GM12878 (cell line): ENCODE measurements around the gene PBOV1. TPM values are rescaled to one million over a fixed set of nuclear protein-coding genes. Genes with fewer than 3 reads are reported as not detected.

Source experiments
- ATAC-seq: fragments of 200-7000 bp; cut with Tn5 transposase; 3 replicates; pipeline ENCODE4 v1.9.1; 2020; ENCODE audit warnings: mild to moderate bottlenecking, moderate library complexity
- BruUV-seq: library from RNA; stranded (reverse); fragments of 400-500 nt; replicated peaks from 2 replicates; lab custom pipeline; 2021; lab: Mats Ljungman, UMichigan
- CTCF ChIA-PET: fragments of 300-600 bp; sonication (Branson Sonifier 250); formaldehyde crosslinking; extraction: SDS; loops from one replicate; lab custom pipeline; 2021; ENCODE audit warnings: inconsistent platforms; lab: Yijun Ruan, JAX
- POLR2A ChIA-PET: fragments of 350-600 bp; formaldehyde crosslinking; extraction: SDS; loops from one replicate; lab custom pipeline; 2021; ENCODE audit warnings: inconsistent platforms; lab: Charles Lee
- RAD21 ChIA-PET: fragments of 300-600 bp; sonication (Branson Sonifier 250); formaldehyde crosslinking; loops from one replicate; lab custom pipeline; 2023; ENCODE audit warnings: antibody characterized with exemption; ENCODE audit not compliant: unreplicated experiment; lab: Charles Lee
- SMC1A ChIA-PET: fragments of 300-600 bp; sonication (Branson Sonifier 250); formaldehyde crosslinking; loops from one replicate; lab custom pipeline; 2023; ENCODE audit not compliant: unreplicated experiment, uncharacterized antibody; lab: Charles Lee
- DNase-seq: peaks from one replicate; pipeline ENCODE4 v3.0.0-alpha.2; 2011; ENCODE audit warnings: low read depth, low spot score
- FAIRE-seq: peaks from 3 replicates; lab custom pipeline; 2011; peaks lifted over from hg19 to GRCh38; lab: Jason Lieb, UNC
- H2AFZ ChIP-seq: 2 replicates; pipeline ENCODE4 v1.6.0; 2011; ENCODE audit warnings: low read depth, low read length, control low read depth; ENCODE audit not compliant: control insufficient read depth
- H3K27ac ChIP-seq: 2 replicates; pipeline ENCODE4 v1.5.1; 2011; ENCODE audit warnings: control low read depth; ENCODE audit not compliant: control insufficient read depth, insufficient read depth
- H3K27me3 ChIP-seq, 2 experiments: replicated peaks in 1 of 2; 2 replicates each; pipeline versions ENCODE4 v1.6.0 to v1.6.1; 2011; ENCODE audit warnings: low read length in 1 of 2; ENCODE audit not compliant: control insufficient read depth in 2 of 2, insufficient read depth in 2 of 2
- H3K36me3 ChIP-seq, 2 experiments: 2 replicates each; pipeline ENCODE4 v1.5.1; 2011; ENCODE audit warnings: low read length in 1 of 2; ENCODE audit not compliant: control insufficient read depth in 2 of 2, insufficient read depth in 2 of 2
- H3K4me1 ChIP-seq: 2 replicates; pipeline ENCODE4 v1.6.1; 2011; ENCODE audit warnings: mild to moderate bottlenecking, low read length, moderate library complexity, mixed read lengths; ENCODE audit not compliant: control insufficient read depth, insufficient read depth
- H3K4me2 ChIP-seq: 2 replicates; pipeline ENCODE4 v1.6.0; 2011; ENCODE audit warnings: control low read depth; ENCODE audit not compliant: control insufficient read depth, insufficient read depth
- H3K4me3 ChIP-seq: fragments of 200-600 bp; sonication (generic); 2 replicates; pipeline ENCODE4 v1.5.1; 2016
- H3K79me2 ChIP-seq: 2 replicates; pipeline ENCODE4 v1.6.0; 2011; ENCODE audit warnings: low read length; ENCODE audit not compliant: control insufficient read depth, insufficient read depth
- H3K9ac ChIP-seq: 2 replicates; pipeline ENCODE4 v1.8.0; 2011; ENCODE audit warnings: low read length, control low read depth, mixed read lengths; ENCODE audit not compliant: control insufficient read depth, insufficient read depth
- H3K9me3 ChIP-seq: replicated peaks from 3 replicates; pipeline ENCODE4 v1.5.1; 2011; ENCODE audit warnings: mild to moderate bottlenecking, low read length; ENCODE audit not compliant: control insufficient read depth, insufficient read depth
- H4K20me1 ChIP-seq: 2 replicates; pipeline ENCODE4 v1.6.0; 2011; ENCODE audit not compliant: control insufficient read depth, insufficient read depth
- DPF2 ChIP-seq: fragments of 450-650 bp; IDR thresholded peaks from 2 replicates; pipeline ENCODE4 v1.6.1; 2017; ENCODE audit warnings: mild to moderate bottlenecking
- ELK1 ChIP-seq: IDR thresholded peaks from 2 replicates; pipeline ENCODE4 v1.6.1; 2012; ENCODE audit warnings: low read depth, low read length, improper control_type of control experiment
- EZH2 ChIP-seq: IDR thresholded peaks from 2 replicates; pipeline ENCODE4 v1.6.1; 2012; ENCODE audit warnings: low read depth, mild to moderate bottlenecking, control low read depth, inconsistent platforms, low read length, borderline replicate concordance; ENCODE audit not compliant: control insufficient read depth
- JUND ChIP-seq: IDR thresholded peaks from 2 replicates; pipeline ENCODE4 v1.6.1; 2012; ENCODE audit warnings: low read depth, mild to moderate bottlenecking, low read length, improper control_type of control experiment, moderate library complexity
- KAT2A ChIP-seq: conservative IDR thresholded peaks from 2 replicates; pipeline ENCODE4 v1.6.1; 2011; ENCODE audit warnings: low read depth, low read length; ENCODE audit not compliant: control insufficient read depth
- KLF5 ChIP-seq: fragments of 450-650 bp; IDR thresholded peaks from 2 replicates; pipeline ENCODE4 v1.6.1; 2014; ENCODE audit warnings: mild to moderate bottlenecking; ENCODE audit not compliant: partially characterized antibody
- MEF2A ChIP-seq: IDR thresholded peaks from 2 replicates; pipeline ENCODE4 v1.6.1; 2011; ENCODE audit warnings: low read depth, mild to moderate bottlenecking, low read length, moderate library complexity; ENCODE audit not compliant: insufficient read depth
- MTA3 ChIP-seq: IDR thresholded peaks from 2 replicates; pipeline ENCODE4 v1.6.1; 2012; ENCODE audit warnings: low read length, inconsistent platforms, borderline replicate concordance
- MYC ChIP-seq: IDR thresholded peaks from 2 replicates; pipeline ENCODE4 v1.6.1; 2011; ENCODE audit warnings: mild to moderate bottlenecking, low read length, moderate library complexity, inconsistent platforms; ENCODE audit not compliant: insufficient read depth, insufficient replicate concordance, insufficient read length, severe bottlenecking
- NFXL1 ChIP-seq: fragments of 450-650 bp; IDR thresholded peaks from 2 replicates; pipeline ENCODE4 v1.6.1; 2017; ENCODE audit warnings: antibody characterized with exemption, mild to moderate bottlenecking, borderline replicate concordance
- NR2C1 ChIP-seq: fragments of 450-650 bp; IDR thresholded peaks from 2 replicates; pipeline ENCODE4 v1.6.1; 2017; ENCODE audit warnings: antibody characterized with exemption, mild to moderate bottlenecking, moderate library complexity
- PBX3 ChIP-seq: IDR thresholded peaks from 2 replicates; pipeline ENCODE4 v1.6.1; 2011; ENCODE audit warnings: mild to moderate bottlenecking, low read depth, low read length, moderate library complexity; ENCODE audit not compliant: insufficient replicate concordance
- TAF1 ChIP-seq: IDR thresholded peaks from 2 replicates; pipeline ENCODE4 v1.6.1; 2011; ENCODE audit warnings: mild to moderate bottlenecking, low read depth, low read length, borderline replicate concordance
- USF1 ChIP-seq: IDR thresholded peaks from 2 replicates; pipeline ENCODE4 v1.6.1; 2011; ENCODE audit warnings: borderline replicate concordance, low read depth, mild to moderate bottlenecking, moderate library complexity, mixed read lengths, low read length; ENCODE audit not compliant: insufficient read depth; ENCODE audit errors: extremely low read length
- ZZZ3 ChIP-seq: IDR thresholded peaks from 2 replicates; pipeline ENCODE4 v1.6.1; 2011; ENCODE audit warnings: low read depth; ENCODE audit not compliant: control insufficient read depth, insufficient read length
- WGBS: methylation state at CpG from one replicate; pipeline ENCODE4 v1.1.6; 2016; ENCODE audit warnings: low lambda C conversion rate; ENCODE audit not compliant: insufficient replicate concordance, insufficient coverage; ENCODE audit errors: missing lambda C conversion rate; 5-methylcytosine and 5-hydroxymethylcytosine counted together
- in situ Hi-C: fragments of 300-500 bp; cut with MboI; formaldehyde crosslinking; loops from 9 replicates; pipeline ENCODE4 v1.14.3; 2018; ENCODE audit warnings: mixed read lengths
- intact Hi-C: fragments of 100-400 bp; cut with micrococcal nuclease; formaldehyde crosslinking; loops from one replicate; pipeline ENCODE4 v1.14.2; 2022; ENCODE audit not compliant: unreplicated experiment
- polyA plus RNA-seq, 11 experiments: library from polyadenylated mRNA; depleted of rRNA in 4 of 11; unstranded in 6 of 11; stranded (reverse) in 5 of 11; fragments of >200 nt; fragmentation: Nextera tagmentation in 4 of 11; fragmentation: Illumina TruSeq in 1 of 11; extraction: Ambion mirVana in 4 of 11; extraction: Trizol in 1 of 11; gene quantifications; 1 replicate in 1 of 11; 2 replicates in 10 of 11; pipeline versions ENCODE4 v1.2.1 to v1.2.3, GENCODE V29; 2011 to 2016; ENCODE audit warnings: inconsistent platforms in 2 of 11, missing spikeins in 2 of 11, low read depth in 1 of 11
- total RNA-seq, 4 experiments: library from RNA; depleted of rRNA in 3 of 4; stranded (reverse); fragments of >200 nt in 3 of 4; fragmentation: Illumina TruSeq in 1 of 4; extraction: Trizol in 1 of 4; gene quantifications; 2 replicates each; pipeline versions ENCODE4 v1.2.1 to v1.2.3, GENCODE V29; 2013 to 2021

PBOV1 gene
- total and polyA plus RNA-seq, 10 of the 15 experiments (the other 5 are each of a cell fraction or from before 2014, with no cell fraction given): not detected

GRCh38 chr6:138242987-138243592, 24.8 kb upstream of the PBOV1 start:
- Histone ChIP-seq H2AFZ (no peak overlapping the region), H3K4me3 (no peak overlapping the region), H3K27me3 (peaks cover 0 to 3% of the 10 kb centered on the region in 2 experiments; a peak in 2 of 4 replicates), H3K9ac (no peak overlapping the region), H3K36me3 (no peaks in the 10 kb centered on the region), H4K20me1 (no peaks in the 10 kb centered on the region), H3K4me2 (no peak overlapping the region), H3K9me3 (no peaks in the 10 kb centered on the region), H3K79me2 (no peaks in the 10 kb centered on the region), H3K27ac (no peak overlapping the region), H3K4me1 (no peaks in the 10 kb centered on the region)
- 38% methylated on average over 4 of the region's 4 CpGs for WGBS
- RAD21 ChIA-PET: no interaction called here
- intact Hi-C loops: no loop called here
- DNase-seq: no peak
- SMC1A ChIA-PET: no interaction called here
- ATAC-seq: no peak
- in situ Hi-C loops: no loop called here
- no peak for TF ChIP-seq MEF2A
- no peak for TF ChIP-seq NFXL1
- no peak for TF ChIP-seq NR2C1
- TF ChIP-seq JUND: no peak
- no peak for TF ChIP-seq USF1
- TF ChIP-seq DPF2: no peak
- TF ChIP-seq MTA3: no peak
- TF ChIP-seq MYC: no peak
- no peak for TF ChIP-seq TAF1
- no peak for TF ChIP-seq ELK1
- TF ChIP-seq PBX3: no peak
- no peak for TF ChIP-seq EZH2
- TF ChIP-seq KAT2A: no peak
- no peak for TF ChIP-seq ZZZ3
- no peak for TF ChIP-seq KLF5
- BruUV-seq: no TSS peak
- no peak for FAIRE-seq
- POLR2A ChIA-PET: no interaction called here
- CTCF ChIA-PET: interaction anchor here (0.6 kb wide), 1 partner anchor 62 kb away, joined by 3 read pairs; no protein-coding TSS in a partner anchor
